BLaER1 treated with 17β-estradiol and CSF1 and Interleukin-3, amounts not matched to agents 10 nM and 100 nM (cell line): Measurements from ENCODE around the gene ERVV-1.

Source experiments
- H3K27ac ChIP-seq, 11 experiments: shearing (Covaris generic); formaldehyde crosslinking; 2 replicates each; pipeline ENCODE4 v1.8.1; 2022
- H3K27me3 ChIP-seq, 11 experiments: shearing (Covaris generic); formaldehyde crosslinking; 2 replicates each; pipeline ENCODE4 v1.8.1; 2022
- H3K36me3 ChIP-seq, 11 experiments: shearing (Covaris generic); formaldehyde crosslinking; 2 replicates each; pipeline ENCODE4 v1.8.1; 2022
- H3K4me1 ChIP-seq, 10 experiments: shearing (Covaris generic); formaldehyde crosslinking; 2 replicates each; pipeline ENCODE4 v1.8.1; 2022
- H3K4me2 ChIP-seq, 11 experiments: shearing (Covaris generic); formaldehyde crosslinking; 2 replicates each; pipeline ENCODE4 v1.8.1; 2022
- H3K4me3 ChIP-seq, 10 experiments: shearing (Covaris generic); formaldehyde crosslinking; 2 replicates each; pipeline ENCODE4 v1.8.1; 2022
- H3K9ac ChIP-seq, 11 experiments: shearing (Covaris generic); formaldehyde crosslinking; 2 replicates each; pipeline ENCODE4 v1.8.1; 2022
- H3K9me3 ChIP-seq, 11 experiments: shearing (Covaris generic); formaldehyde crosslinking; replicated peaks in 1 of 11; 2 replicates each; pipeline ENCODE4 v1.8.1; 2022
- H4K20me1 ChIP-seq, 11 experiments: shearing (Covaris generic); formaldehyde crosslinking; 2 replicates each; pipeline ENCODE4 v1.8.1; 2022
- Cebpa-rat ChIP-seq, 11 experiments: shearing (Covaris generic); IDR thresholded peaks; 2 replicates each; pipeline ENCODE4 v1.8.1; 2022

ERVV-1 gene

DNA sequence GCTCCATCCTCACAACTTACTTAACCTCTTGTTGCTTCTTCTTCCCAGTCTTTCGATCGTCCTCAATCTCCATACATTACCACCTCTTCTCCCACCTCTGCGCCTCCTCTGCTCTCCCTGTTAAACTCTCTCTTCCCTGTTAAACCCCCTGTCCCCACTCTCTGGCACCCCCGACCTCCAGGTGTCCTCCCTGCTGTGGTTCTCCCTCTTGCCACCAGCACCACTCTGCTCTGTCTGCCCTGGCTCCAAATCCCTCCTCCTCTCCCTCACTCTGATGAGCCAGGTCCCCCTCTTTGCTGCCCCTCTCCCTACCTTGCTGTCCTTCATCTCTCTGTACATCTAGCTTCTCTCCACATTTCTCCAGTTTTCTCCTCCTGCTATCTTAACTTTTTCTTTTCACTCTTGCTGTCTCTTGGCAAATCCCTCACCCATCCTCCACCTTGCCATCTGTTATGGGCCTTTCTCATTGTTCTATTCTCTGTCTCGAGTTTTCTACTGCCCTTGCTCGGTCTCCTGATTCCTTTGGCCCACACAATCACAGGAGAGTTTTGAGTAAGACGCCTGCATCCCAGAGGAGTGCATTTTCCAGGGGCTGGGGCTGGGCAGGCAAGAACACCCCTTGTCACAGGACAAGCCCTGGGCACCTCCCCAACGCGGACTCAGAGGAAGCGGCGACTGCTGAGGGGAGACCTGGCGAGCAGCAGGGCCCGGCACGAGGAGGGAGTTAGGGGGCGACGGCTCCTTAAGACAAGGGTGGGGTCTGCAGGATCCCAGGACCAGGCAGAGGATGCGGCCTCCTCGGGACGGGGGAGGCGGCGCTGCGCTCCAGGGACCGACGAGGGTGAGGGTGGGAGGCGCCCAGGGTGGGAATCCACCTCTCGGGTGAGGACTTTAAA, 21.4 kb upstream of the ERVV-1 start:
- no peak for TF ChIP-seq Cebpa-rat (IDR thresholded peaks at IDR 0.05)
- Histone ChIP-seq H3K9ac (peak overlapping the region; percentile 62 to 75 (median 73); a peak in 19 of 22 replicates), H3K27ac (peak overlapping the region in 5 of 11 experiments; percentile 50 to 71 (median 62); a peak in 4 of 22 replicates), H3K4me3 (peak overlapping the region; percentile 57 to 73 (median 64)), H3K4me1 (peaks cover 8 to 35% (median 22%) of the 10 kb centered on the region in 10 experiments; a peak in 17 of 20 replicates), H3K4me2 (peak overlapping the region; percentile 72 to 93 (median 85)), H4K20me1 (no peaks in the 10 kb centered on the region), H3K9me3 (peaks cover 8 to 48% (median 22%) of the 10 kb centered on the region in 11 experiments; a peak in 21 of 22 replicates), H3K27me3 (no peaks in the 10 kb centered on the region), H3K36me3 (peaks cover 4 to 28% (median 20%) of the 10 kb centered on the region in 11 experiments; a peak in 18 of 22 replicates)

GRCh38 chr19:52993342-52994178, 20.2 kb upstream of the ERVV-1 start:
- peak overlapping the region; percentile 62 to 75 (median 73) for H3K9ac ChIP-seq
- H3K36me3 ChIP-seq, result peaks cover 0 to 17% (median 9%) of the 10 kb centered on the region in 11 experiments; a peak in 14 of 22 replicates
- TF ChIP-seq Cebpa-rat (IDR thresholded peaks at IDR 0.05), result no peak
- H3K27ac ChIP-seq, result peak overlapping the region; percentile 27 to 71 (median 57); a peak in 16 of 22 replicates
- H3K27me3 ChIP-seq, result no peaks in the 10 kb centered on the region
- H4K20me1 ChIP-seq, result no peaks in the 10 kb centered on the region
- H3K9me3 ChIP-seq, result peaks cover 0 to 42% (median 10%) of the 10 kb centered on the region in 11 experiments; a peak in 14 of 22 replicates
- peaks cover 8 to 35% (median 22%) of the 10 kb centered on the region in 10 experiments; a peak in 17 of 20 replicates for H3K4me1 ChIP-seq
- H3K4me2 ChIP-seq, result peak overlapping the region; percentile 72 to 95 (median 87)
- H3K4me3 ChIP-seq, result peak overlapping the region; percentile 57 to 73 (median 64)

GRCh38 chr19:52995711-52996110, 18.0 kb upstream of the ERVV-1 start:
- Histone ChIP-seq H3K27me3 (no peaks in the 10 kb centered on the region), H4K20me1 (no peaks in the 10 kb centered on the region), H3K36me3 (no peaks in the 10 kb centered on the region), H3K9me3 (peaks cover 0 to 22% (median 8%) of the 10 kb centered on the region in 11 experiments; a peak in 13 of 22 replicates), H3K4me1 (peaks cover 8 to 32% (median 20%) of the 10 kb centered on the region in 10 experiments; a peak in 17 of 20 replicates), H3K4me3 (no peak overlapping the region), H3K4me2 (no peak overlapping the region), H3K9ac (no peak overlapping the region), H3K27ac (no peak overlapping the region)
- no peak for TF ChIP-seq Cebpa-rat (IDR thresholded peaks at IDR 0.05)

DNA sequence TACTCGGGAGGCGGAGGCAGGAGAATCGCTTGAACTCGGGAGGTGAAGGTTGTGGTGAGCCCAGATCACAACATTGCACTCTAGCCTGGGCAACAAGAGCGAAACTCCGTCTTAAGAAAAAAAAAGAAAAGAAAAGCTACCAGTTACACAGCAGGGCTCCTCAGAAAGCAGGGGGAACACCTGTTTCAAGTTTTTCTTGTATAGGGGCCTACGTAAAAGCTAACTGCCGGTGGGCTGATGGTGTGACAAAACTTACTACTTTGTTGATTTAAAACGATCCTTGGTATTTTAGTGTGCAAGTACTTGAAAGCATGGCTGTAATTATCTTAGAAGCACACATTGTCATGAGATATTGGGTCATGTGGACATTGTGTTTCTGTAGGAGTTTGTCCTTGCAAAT, 15.7 kb upstream of the ERVV-1 start:
- H3K9ac ChIP-seq, result no peak overlapping the region
- TF ChIP-seq Cebpa-rat (IDR thresholded peaks at IDR 0.05), result no peak
- H3K9me3 ChIP-seq, result peaks cover 0 to 15% (median 8%) of the 10 kb centered on the region in 11 experiments; a peak in 7 of 22 replicates
- no peaks in the 10 kb centered on the region for H3K27me3 ChIP-seq
- peaks cover 0 to 11% (median 6%) of the 10 kb centered on the region in 10 experiments; a peak in 10 of 20 replicates for H3K4me1 ChIP-seq
- H3K36me3 ChIP-seq, result no peaks in the 10 kb centered on the region
- no peak overlapping the region for H3K27ac ChIP-seq
- no peak overlapping the region for H3K4me3 ChIP-seq
- no peaks in the 10 kb centered on the region for H4K20me1 ChIP-seq
- no peak overlapping the region for H3K4me2 ChIP-seq

DNA sequence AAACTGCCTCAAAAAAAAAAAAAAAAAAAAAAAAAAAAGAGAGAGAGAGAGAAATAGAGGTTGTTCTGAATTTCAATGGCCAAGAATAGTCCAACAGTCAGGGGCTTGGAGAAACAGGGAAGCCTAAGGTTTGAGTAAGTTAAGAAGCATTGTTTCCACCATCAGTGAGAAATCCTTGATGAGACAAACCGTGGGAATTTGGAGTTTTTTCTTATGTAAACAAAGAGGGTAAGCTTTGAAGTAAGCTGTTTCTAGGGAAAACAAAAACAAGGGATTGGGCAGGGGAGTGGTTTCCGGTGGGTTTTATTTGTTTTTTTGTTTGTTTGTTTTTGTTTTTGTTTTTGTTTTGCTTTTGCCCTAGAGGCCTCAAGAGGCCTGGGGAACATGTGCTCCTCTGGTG, 11.2 kb upstream of the ERVV-1 start:
- no peaks in the 10 kb centered on the region for H3K36me3 ChIP-seq
- peaks cover 0 to 28% (median 5%) of the 10 kb centered on the region in 11 experiments; a peak in 8 of 22 replicates for H3K9me3 ChIP-seq
- no peak overlapping the region for H3K27ac ChIP-seq
- no peak for TF ChIP-seq Cebpa-rat (IDR thresholded peaks at IDR 0.05)
- no peak overlapping the region for H3K4me2 ChIP-seq
- H3K27me3 ChIP-seq, result no peaks in the 10 kb centered on the region
- H4K20me1 ChIP-seq, result no peaks in the 10 kb centered on the region
- peaks cover 0 to 3% (median 0%) of the 10 kb centered on the region in 10 experiments; a peak in 3 of 20 replicates for H3K4me1 ChIP-seq
- no peak overlapping the region for H3K9ac ChIP-seq
- no peak overlapping the region for H3K4me3 ChIP-seq

- Histone ChIP-seq H3K4me1 (peaks cover 0 to 9% (median 0%) of the 10 kb centered on the region in 10 experiments; a peak in 4 of 20 replicates), H3K36me3 (no peaks in the 10 kb centered on the region), H3K4me3 (no peak overlapping the region), H4K20me1 (no peaks in the 10 kb centered on the region), H3K27ac (no peak overlapping the region), H3K4me2 (no peak overlapping the region), H3K27me3 (no peaks in the 10 kb centered on the region), H3K9ac (no peak overlapping the region), H3K9me3 (peaks cover 0 to 34% (median 4%) of the 10 kb centered on the region in 11 experiments; a peak in 5 of 22 replicates)
- no peak for TF ChIP-seq Cebpa-rat (IDR thresholded peaks at IDR 0.05)
Observed at GRCh38 chr19:53004242-53004641, 9.5 kb upstream of the ERVV-1 start.

- Histone ChIP-seq H3K4me1 (peaks cover 0 to 9% (median 0%) of the 10 kb centered on the region in 10 experiments; a peak in 4 of 20 replicates), H3K9me3 (peaks cover 0 to 56% (median 15%) of the 10 kb centered on the region in 11 experiments; a peak in 10 of 22 replicates), H3K27me3 (no peaks in the 10 kb centered on the region), H3K4me3 (no peak overlapping the region), H4K20me1 (no peaks in the 10 kb centered on the region), H3K4me2 (peak overlapping the region in 1 of 11 experiments; percentile 16; a peak in 3 of 22 replicates), H3K9ac (no peak overlapping the region), H3K36me3 (no peaks in the 10 kb centered on the region), H3K27ac (no peak overlapping the region)
- no peak for TF ChIP-seq Cebpa-rat (IDR thresholded peaks at IDR 0.05)
Observed at GRCh38 chr19:53007200-53007599, 6.5 kb upstream of the ERVV-1 start.

GRCh38 chr19:53007606-53008005, 6.1 kb upstream of the ERVV-1 start:
- Histone ChIP-seq H3K4me2 (peak overlapping the region in 1 of 11 experiments; percentile 16; a peak in 3 of 22 replicates), H3K4me3 (no peak overlapping the region), H3K9ac (no peak overlapping the region), H3K27me3 (no peaks in the 10 kb centered on the region), H3K36me3 (no peaks in the 10 kb centered on the region), H3K4me1 (peaks cover 0 to 9% (median 0%) of the 10 kb centered on the region in 10 experiments; a peak in 4 of 20 replicates), H4K20me1 (no peaks in the 10 kb centered on the region), H3K27ac (no peak overlapping the region), H3K9me3 (peaks cover 0 to 60% (median 14%) of the 10 kb centered on the region in 11 experiments; a peak in 10 of 22 replicates)
- no peak for TF ChIP-seq Cebpa-rat (IDR thresholded peaks at IDR 0.05)
